HepG2 (cell line): ENCODE data around the gene CDK5RAP1. TPM values are rescaled to one million over a fixed set of nuclear protein-coding genes. Genes with fewer than 3 reads are reported as not detected.

Experiments used
- ETV6 ChIP-seq: sonication (generic); formaldehyde crosslinking; conservative IDR thresholded peaks from 2 replicates; pipeline ENCODE4 v1.4.0; 2020; ENCODE audit warnings: missing genetic modification reagents
- FIP1L1 ChIP-seq: fragments of 200-400 bp; formaldehyde crosslinking; IDR thresholded peaks from 2 replicates; pipeline ENCODE4 v1.6.1; 2018; ENCODE audit warnings: low read depth, mild to moderate bottlenecking, low read length, moderate library complexity, borderline replicate concordance; ENCODE audit not compliant: insufficient read depth
- GATAD1 ChIP-seq: IDR thresholded peaks from 2 replicates; pipeline ENCODE4 v1.6.1; 2016; ENCODE audit warnings: missing genetic modification reagents, missing compliant biosample characterization
- HNF1A ChIP-seq, 2 experiments: sonication (generic) in 1 of 2; formaldehyde crosslinking in 1 of 2; IDR thresholded peaks; 2 replicates each; pipeline versions ENCODE4 v1.4.0 to v1.6.1; 2016 to 2020; ENCODE audit warnings: borderline replicate concordance in 1 of 2, low read depth in 1 of 2, mild to moderate bottlenecking in 1 of 2, missing genetic modification reagents in 1 of 2
- HOXA5 ChIP-seq: sonication (generic); formaldehyde crosslinking; IDR thresholded peaks from 2 replicates; pipeline ENCODE4 v1.4.0; 2020; ENCODE audit warnings: missing genetic modification reagents
- MAZ ChIP-seq, 2 experiments: sonication (generic) in 1 of 2; formaldehyde crosslinking in 1 of 2; IDR thresholded peaks; 2 replicates each; pipeline versions ENCODE4 v1.5.0 to v1.6.1; 2012 to 2020; ENCODE audit warnings: low read depth in 2 of 2, mild to moderate bottlenecking in 2 of 2, borderline replicate concordance in 1 of 2, improper control_type of control experiment in 1 of 2, low read length in 1 of 2, missing genetic modification reagents in 1 of 2, moderate library complexity in 1 of 2
- SMARCE1 ChIP-seq: fragments of 450-650 bp; IDR thresholded peaks from 2 replicates; pipeline ENCODE4 v1.6.1; 2017; ENCODE audit warnings: borderline replicate concordance
- ZNF251 ChIP-seq: sonication (generic); formaldehyde crosslinking; IDR thresholded peaks from 2 replicates; pipeline ENCODE4 v1.9.0; 2021; ENCODE audit warnings: mild to moderate bottlenecking, missing genetic modification reagents
- ZNF343 ChIP-seq: sonication (generic); formaldehyde crosslinking; IDR thresholded peaks from 2 replicates; pipeline ENCODE4 v1.4.0; 2020; ENCODE audit warnings: mild to moderate bottlenecking, missing genetic modification reagents
- ZNF781 ChIP-seq: sonication (generic); formaldehyde crosslinking; IDR thresholded peaks from 2 replicates; pipeline ENCODE4 v1.5.1; 2020; ENCODE audit warnings: borderline replicate concordance, mild to moderate bottlenecking, missing genetic modification reagents; ENCODE audit errors: not compliant biosample characterization
- polyA plus RNA-seq, 8 experiments: library from polyadenylated mRNA; depleted of rRNA in 3 of 8; stranded (reverse) in 7 of 8; unstranded in 1 of 8; fragments of >200 nt; fragmentation: Illumina TruSeq in 4 of 8; extraction: Trizol in 4 of 8; gene quantifications; 2 replicates each; pipeline versions ENCODE4 v1.2.1 to v1.2.3, GENCODE V29; 2011 to 2016; ENCODE audit warnings: low read depth in 4 of 8, missing spikeins in 1 of 8, mixed read lengths in 1 of 8; ENCODE audit not compliant: insufficient read depth in 1 of 8
- total RNA-seq, 5 experiments: library from RNA; depleted of rRNA; stranded (reverse); fragments of >200 nt; fragmentation: Illumina TruSeq; extraction: Trizol; gene quantifications; 2 replicates each; pipeline ENCODE4 v1.2.3, GENCODE V29; 2016; ENCODE audit warnings: low read depth in 1 of 5
- TF ChIP-seq, protein P1 (sequence below): IDR thresholded peaks from 2 replicates; pipeline ENCODE4 v1.6.1; 2016; ENCODE audit warnings: missing genetic modification reagents, missing compliant biosample characterization
- TF ChIP-seq, protein P2 (sequence below): sonication (generic); formaldehyde crosslinking; IDR thresholded peaks from 2 replicates; pipeline ENCODE4 v1.4.0; 2020; ENCODE audit warnings: low read depth, missing genetic modification reagents
- TF ChIP-seq, protein P3 (sequence below): sonication (generic); formaldehyde crosslinking; IDR thresholded peaks from 2 replicates; pipeline ENCODE4 v1.4.0; 2020; ENCODE audit warnings: missing genetic modification reagents
- TF ChIP-seq, protein P4 (sequence below): sonication (generic); formaldehyde crosslinking; conservative IDR thresholded peaks from 2 replicates; pipeline ENCODE4 v1.5.0; 2020; ENCODE audit warnings: missing genetic modification reagents

The CDK5RAP1 gene
- total and polyA plus RNA-seq, 2 of the 13 experiments (the other 11 are each of a cell fraction or from before 2014, with no cell fraction given), result 53.6 to 98.2 TPM

DNA sequence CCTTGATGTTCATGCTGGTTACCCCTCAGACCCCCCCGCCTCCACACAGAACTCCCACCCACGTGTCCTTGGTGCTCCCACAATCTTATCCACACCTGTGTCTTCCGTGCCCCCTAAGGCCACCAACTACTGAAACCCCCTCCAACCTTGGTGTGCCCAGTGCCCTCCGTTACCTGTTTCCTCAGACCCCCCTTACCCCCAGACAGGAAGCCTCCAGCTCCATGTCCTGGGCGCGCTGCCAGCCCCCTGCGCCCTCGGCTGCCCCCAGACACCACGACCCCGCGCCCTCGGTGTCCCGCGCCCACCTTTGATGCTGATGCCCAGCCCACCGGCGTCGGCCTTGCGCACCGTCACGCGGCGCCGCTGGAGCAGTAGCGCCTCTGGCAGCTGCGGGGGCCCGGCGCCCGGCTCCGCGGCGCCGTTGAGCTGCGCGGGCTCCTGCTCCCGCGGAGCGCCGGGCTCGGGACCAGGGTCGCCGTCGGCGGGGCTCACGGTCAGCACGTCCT is 41.7 kb upstream of the CDK5RAP1 start (continued):
- TF ChIP-seq HNF1A (IDR thresholded peaks at IDR 0.05; ENCODE audit: low read depth), result no peak
- no peak for TF ChIP-seq HNF1A (CRISPR knock-in tag; IDR thresholded peaks at IDR 0.05; ENCODE audit: borderline replicate concordance)
- TF ChIP-seq, protein P1, sequence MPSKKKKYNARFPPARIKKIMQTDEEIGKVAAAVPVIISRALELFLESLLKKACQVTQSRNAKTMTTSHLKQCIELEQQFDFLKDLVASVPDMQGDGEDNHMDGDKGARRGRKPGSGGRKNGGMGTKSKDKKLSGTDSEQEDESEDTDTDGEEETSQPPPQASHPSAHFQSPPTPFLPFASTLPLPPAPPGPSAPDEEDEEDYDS (CRISPR knock-in tag), result no peak
- TF ChIP-seq, protein P2, sequence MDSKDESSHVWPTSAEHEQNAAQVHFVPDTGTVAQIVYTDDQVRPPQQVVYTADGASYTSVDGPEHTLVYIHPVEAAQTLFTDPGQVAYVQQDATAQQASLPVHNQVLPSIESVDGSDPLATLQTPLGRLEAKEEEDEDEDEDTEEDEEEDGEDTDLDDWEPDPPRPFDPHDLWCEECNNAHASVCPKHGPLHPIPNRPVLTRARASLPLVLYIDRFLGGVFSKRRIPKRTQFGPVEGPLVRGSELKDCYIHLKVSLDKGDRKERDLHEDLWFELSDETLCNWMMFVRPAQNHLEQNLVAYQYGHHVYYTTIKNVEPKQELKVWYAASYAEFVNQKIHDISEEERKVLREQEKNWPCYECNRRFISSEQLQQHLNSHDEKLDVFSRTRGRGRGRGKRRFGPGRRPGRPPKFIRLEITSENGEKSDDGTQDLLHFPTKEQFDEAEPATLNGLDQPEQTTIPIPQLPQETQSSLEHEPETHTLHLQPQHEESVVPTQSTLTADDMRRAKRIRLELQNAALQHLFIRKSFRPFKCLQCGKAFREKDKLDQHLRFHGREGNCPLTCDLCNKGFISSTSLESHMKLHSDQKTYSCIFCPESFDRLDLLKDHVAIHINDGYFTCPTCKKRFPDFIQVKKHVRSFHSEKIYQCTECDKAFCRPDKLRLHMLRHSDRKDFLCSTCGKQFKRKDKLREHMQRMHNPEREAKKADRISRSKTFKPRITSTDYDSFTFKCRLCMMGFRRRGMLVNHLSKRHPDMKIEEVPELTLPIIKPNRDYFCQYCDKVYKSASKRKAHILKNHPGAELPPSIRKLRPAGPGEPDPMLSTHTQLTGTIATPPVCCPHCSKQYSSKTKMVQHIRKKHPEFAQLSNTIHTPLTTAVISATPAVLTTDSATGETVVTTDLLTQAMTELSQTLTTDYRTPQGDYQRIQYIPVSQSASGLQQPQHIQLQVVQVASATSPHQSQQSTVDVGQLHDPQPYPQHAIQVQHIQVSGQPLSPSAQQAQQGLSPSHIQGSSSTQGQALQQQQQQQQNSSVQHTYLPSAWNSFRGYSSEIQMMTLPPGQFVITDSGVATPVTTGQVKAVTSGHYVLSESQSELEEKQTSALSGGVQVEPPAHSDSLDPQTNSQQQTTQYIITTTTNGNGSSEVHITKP (CRISPR knock-in tag), result no peak
- no peak for TF ChIP-seq MAZ (IDR thresholded peaks at IDR 0.05; ENCODE audit: borderline replicate concordance, low read depth, low read length)
- peak; percentile 64; the same call in 1 of the 2 replicates for TF ChIP-seq MAZ (CRISPR knock-in tag; IDR thresholded peaks at IDR 0.05; ENCODE audit: low read depth)
- TF ChIP-seq ZNF343, result no peak
- no peak for TF ChIP-seq FIP1L1
- TF ChIP-seq HOXA5 (CRISPR knock-in tag), result no peak
- TF ChIP-seq GATAD1 (CRISPR knock-in tag), result no peak; the same call in 1 of the 2 replicates
- no peak for TF ChIP-seq ZNF781 (CRISPR knock-in tag)
- no peak for TF ChIP-seq SMARCE1
- TF ChIP-seq ZNF251, result no peak
- TF ChIP-seq, protein P3, sequence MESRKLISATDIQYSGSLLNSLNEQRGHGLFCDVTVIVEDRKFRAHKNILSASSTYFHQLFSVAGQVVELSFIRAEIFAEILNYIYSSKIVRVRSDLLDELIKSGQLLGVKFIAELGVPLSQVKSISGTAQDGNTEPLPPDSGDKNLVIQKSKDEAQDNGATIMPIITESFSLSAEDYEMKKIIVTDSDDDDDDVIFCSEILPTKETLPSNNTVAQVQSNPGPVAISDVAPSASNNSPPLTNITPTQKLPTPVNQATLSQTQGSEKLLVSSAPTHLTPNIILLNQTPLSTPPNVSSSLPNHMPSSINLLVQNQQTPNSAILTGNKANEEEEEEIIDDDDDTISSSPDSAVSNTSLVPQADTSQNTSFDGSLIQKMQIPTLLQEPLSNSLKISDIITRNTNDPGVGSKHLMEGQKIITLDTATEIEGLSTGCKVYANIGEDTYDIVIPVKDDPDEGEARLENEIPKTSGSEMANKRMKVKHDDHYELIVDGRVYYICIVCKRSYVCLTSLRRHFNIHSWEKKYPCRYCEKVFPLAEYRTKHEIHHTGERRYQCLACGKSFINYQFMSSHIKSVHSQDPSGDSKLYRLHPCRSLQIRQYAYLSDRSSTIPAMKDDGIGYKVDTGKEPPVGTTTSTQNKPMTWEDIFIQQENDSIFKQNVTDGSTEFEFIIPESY, result no peak
- TF ChIP-seq, protein P4, sequence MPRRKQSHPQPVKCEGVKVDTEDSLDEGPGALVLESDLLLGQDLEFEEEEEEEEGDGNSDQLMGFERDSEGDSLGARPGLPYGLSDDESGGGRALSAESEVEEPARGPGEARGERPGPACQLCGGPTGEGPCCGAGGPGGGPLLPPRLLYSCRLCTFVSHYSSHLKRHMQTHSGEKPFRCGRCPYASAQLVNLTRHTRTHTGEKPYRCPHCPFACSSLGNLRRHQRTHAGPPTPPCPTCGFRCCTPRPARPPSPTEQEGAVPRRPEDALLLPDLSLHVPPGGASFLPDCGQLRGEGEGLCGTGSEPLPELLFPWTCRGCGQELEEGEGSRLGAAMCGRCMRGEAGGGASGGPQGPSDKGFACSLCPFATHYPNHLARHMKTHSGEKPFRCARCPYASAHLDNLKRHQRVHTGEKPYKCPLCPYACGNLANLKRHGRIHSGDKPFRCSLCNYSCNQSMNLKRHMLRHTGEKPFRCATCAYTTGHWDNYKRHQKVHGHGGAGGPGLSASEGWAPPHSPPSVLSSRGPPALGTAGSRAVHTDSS (CRISPR knock-in tag), result no peak
- no peak for TF ChIP-seq ETV6 (CRISPR knock-in tag)
